Activated naive CD8-positive, alpha-beta T cell treated with anti-CD3 and anti-CD28 coated beads for 36 hours (primary cell): ENCODE results near the gene TRIO. TPM values are rescaled to one million over a fixed set of nuclear protein-coding genes. Genes with fewer than 3 reads are reported as not detected.

ENCODE experiments used
- DNase-seq: peaks from one replicate; pipeline ENCODE4 v3.0.0; 2021
- H3K27ac Mint-ChIP-seq: one replicate; pipeline ENCODE4 v1.8.0; 2022; ENCODE audit warnings: mild to moderate bottlenecking, moderate library complexity, mixed read lengths
- H3K27me3 Mint-ChIP-seq: one replicate; pipeline ENCODE4 v1.8.0; 2022; ENCODE audit warnings: mild to moderate bottlenecking, mixed read lengths
- H3K36me3 Mint-ChIP-seq: one replicate; pipeline ENCODE4 v1.8.0; 2021; ENCODE audit warnings: mild to moderate bottlenecking, mixed read lengths
- H3K4me1 Mint-ChIP-seq: one replicate; pipeline ENCODE4 v1.8.0; 2021; ENCODE audit warnings: mixed read lengths
- H3K4me3 Mint-ChIP-seq: one replicate; pipeline ENCODE4 v1.8.0; 2022; ENCODE audit warnings: mild to moderate bottlenecking, moderate library complexity, mixed read lengths
- H3K9me3 Mint-ChIP-seq: one replicate; pipeline ENCODE4 v1.8.0; 2022; ENCODE audit warnings: mixed read lengths
- total RNA-seq, 2 experiments: library from RNA; stranded (reverse); gene quantifications; one replicate each; pipeline ENCODE4 v1.2.3, GENCODE V29; 2021

Gene TRIO
- total RNA-seq, 2 experiments from 2014 or later = 7.4 to 9.8 TPM

GRCh38 chr5:14148890-14149671 is 5.9 kb downstream of the TRIO start:
- Mint-ChIP-seq H3K27ac (no peak overlapping the region), H3K36me3 (no peaks in the 10 kb centered on the region), H3K4me1 (peaks cover 6% of the 10 kb centered on the region), H3K4me3 (no peak overlapping the region), H3K27me3 (peaks cover 43% of the 10 kb centered on the region), H3K9me3 (no peaks in the 10 kb centered on the region)
- no peak for DNase-seq

DNA sequence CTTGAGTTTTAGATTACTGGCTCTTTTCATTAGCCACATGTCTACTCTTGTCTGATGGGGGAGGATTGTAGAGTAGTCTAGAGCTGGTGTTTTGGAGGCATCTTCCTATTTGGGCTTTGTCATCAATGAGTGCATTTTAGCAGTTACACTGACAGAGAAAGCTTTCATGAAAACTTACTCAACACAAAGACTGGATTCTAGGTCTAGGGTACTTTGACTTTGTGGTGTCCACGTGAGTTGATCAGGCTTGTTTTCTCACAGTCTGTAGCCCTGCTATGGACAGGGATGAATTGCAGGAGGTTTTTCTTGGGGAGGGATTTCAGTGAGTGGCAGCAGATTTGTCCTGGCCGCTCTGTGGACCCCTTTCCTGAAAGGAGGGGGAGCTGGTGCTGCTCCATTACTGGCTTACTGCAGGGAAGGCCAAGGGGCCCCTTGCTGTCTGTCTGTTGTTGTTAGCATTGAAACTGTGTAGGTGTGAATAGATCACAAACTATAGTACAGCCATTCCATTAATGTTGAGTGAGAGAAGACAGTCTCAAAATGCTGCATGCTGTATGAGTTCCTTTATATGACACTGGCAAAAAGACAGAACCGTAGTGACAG is 6.6 kb downstream of the TRIO start:
- DNase-seq = no peak
- Mint-ChIP-seq H3K27me3 (peaks cover 48% of the 10 kb centered on the region), H3K9me3 (no peaks in the 10 kb centered on the region), H3K4me1 (peaks cover 6% of the 10 kb centered on the region), H3K27ac (no peak overlapping the region), H3K36me3 (no peaks in the 10 kb centered on the region), H3K4me3 (no peak overlapping the region)

DNA sequence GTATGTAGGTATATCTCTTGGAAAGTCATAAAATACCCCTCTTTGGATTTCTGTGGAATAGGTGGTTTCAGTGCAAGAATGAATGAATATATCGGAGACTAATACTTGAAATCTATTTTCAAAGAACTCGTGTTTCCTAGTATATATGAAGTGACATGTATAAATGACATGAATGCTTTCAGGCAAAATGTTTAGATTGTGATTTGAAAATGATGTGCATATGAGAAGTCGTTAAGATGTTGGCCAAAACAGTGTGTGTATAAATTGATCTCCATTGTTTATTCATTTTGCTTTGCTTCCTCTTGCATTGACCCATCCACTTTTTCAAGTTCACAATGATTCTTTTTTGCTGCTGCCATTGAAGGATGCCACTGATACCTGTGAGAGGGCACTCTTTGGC is 8.3 kb downstream of the TRIO start:
- H3K36me3 Mint-ChIP-seq = no peaks in the 10 kb centered on the region
- H3K27ac Mint-ChIP-seq = no peak overlapping the region
- H3K4me3 Mint-ChIP-seq = no peak overlapping the region
- peaks cover 33% of the 10 kb centered on the region for H3K27me3 Mint-ChIP-seq
- H3K4me1 Mint-ChIP-seq = peaks cover 2% of the 10 kb centered on the region
- DNase-seq = no peak
- H3K9me3 Mint-ChIP-seq = no peaks in the 10 kb centered on the region

- peaks cover 26% of the 10 kb centered on the region for H3K27me3 Mint-ChIP-seq
- no peaks in the 10 kb centered on the region for H3K36me3 Mint-ChIP-seq
Measured at GRCh38 chr5:14153071-14153864, 10.1 kb downstream of the TRIO start.

GRCh38 chr5:14153932-14154731 is 11.0 kb downstream of the TRIO start:
- peaks cover 20% of the 10 kb centered on the region for H3K27me3 Mint-ChIP-seq

More at GRCh38 chr5:14153071-14153864, 10.1 kb downstream of the TRIO start:
- no peak overlapping the region for H3K27ac Mint-ChIP-seq
- DNase-seq = no peak
- no peak overlapping the region for H3K4me3 Mint-ChIP-seq
- H3K4me1 Mint-ChIP-seq = peaks cover 2% of the 10 kb centered on the region
- no peaks in the 10 kb centered on the region for H3K9me3 Mint-ChIP-seq

DNA sequence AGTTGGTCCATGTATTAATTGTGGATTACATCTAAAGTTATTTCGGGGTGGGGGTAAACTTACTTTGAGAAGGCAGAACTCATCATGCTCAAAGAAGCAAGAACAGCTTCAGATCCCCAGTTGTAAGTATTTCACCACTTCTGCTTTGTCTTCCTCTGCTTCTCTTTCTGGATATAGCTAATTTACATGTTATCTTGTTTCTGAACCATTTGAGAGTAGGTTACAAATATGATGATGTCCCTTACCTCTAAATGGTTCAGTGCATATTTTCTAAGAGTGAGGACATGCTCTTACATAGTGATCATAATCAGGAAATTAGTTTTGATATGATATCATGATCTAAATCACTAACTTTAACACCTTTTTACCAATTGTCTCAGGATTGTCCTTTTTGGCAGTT is 11.9 kb downstream of the TRIO start:
- no peaks in the 10 kb centered on the region for H3K9me3 Mint-ChIP-seq
- no peak for DNase-seq
- H3K36me3 Mint-ChIP-seq = no peaks in the 10 kb centered on the region

More at GRCh38 chr5:14153932-14154731, 11.0 kb downstream of the TRIO start:
- Mint-ChIP-seq H3K27ac (peak overlapping the region; percentile 31), H3K9me3 (no peaks in the 10 kb centered on the region), H3K4me3 (no peak overlapping the region), H3K36me3 (no peaks in the 10 kb centered on the region), H3K4me1 (peaks cover 2% of the 10 kb centered on the region)
- no peak for DNase-seq

DNA sequence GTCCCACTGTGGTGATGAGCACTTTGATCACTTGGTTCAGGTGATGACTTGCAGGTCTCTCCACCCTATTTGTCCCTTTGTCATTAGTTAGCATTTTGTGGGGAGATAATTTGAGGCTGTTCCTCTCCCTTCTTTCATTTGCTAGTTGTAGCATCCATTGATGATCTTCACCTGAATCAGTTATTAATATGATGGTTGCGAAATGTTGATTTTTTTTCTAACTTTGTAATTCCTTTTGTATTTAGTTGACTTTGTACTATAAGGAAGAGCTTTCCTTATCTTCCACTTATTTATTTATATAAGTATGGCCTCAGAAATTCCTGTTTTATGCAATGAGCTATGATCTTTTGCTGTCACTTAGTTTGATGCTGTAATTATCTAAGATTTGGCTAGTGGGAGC is 12.6 kb downstream of the TRIO start:
- Mint-ChIP-seq H3K27me3 (peaks cover 15% of the 10 kb centered on the region), H3K27ac (no peak overlapping the region), H3K4me1 (peaks cover 2% of the 10 kb centered on the region), H3K9me3 (no peaks in the 10 kb centered on the region), H3K36me3 (no peaks in the 10 kb centered on the region), H3K4me3 (no peak overlapping the region)
- DNase-seq = no peak

More for the DNA sequence above, 11.9 kb downstream of the TRIO start:
- Mint-ChIP-seq H3K4me3 (no peak overlapping the region), H3K27me3 (peaks cover 15% of the 10 kb centered on the region), H3K27ac (no peak overlapping the region), H3K4me1 (peaks cover 2% of the 10 kb centered on the region)

DNA sequence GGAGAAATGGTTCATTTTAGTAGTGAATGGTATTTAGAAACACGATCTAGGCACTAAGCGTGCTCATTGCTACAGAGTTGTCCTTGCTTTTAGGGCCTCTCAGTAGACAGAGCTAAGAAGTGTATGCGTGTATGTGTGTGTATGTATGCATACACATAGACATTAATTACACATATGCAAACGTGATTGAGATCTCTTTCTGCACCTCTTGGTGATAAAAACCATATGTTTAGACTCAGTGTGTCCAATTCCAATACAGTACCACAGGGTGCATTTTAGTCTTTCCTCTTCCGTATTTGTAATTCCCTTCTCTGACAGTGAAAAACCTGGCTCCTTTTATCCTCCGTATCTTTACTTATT is 13.1 kb downstream of the TRIO start:
- DNase-seq = no peak
- no peak overlapping the region for H3K27ac Mint-ChIP-seq
- H3K27me3 Mint-ChIP-seq = peaks cover 15% of the 10 kb centered on the region
- H3K4me1 Mint-ChIP-seq = peaks cover 2% of the 10 kb centered on the region
- H3K4me3 Mint-ChIP-seq = no peak overlapping the region
- no peaks in the 10 kb centered on the region for H3K9me3 Mint-ChIP-seq
- no peaks in the 10 kb centered on the region for H3K36me3 Mint-ChIP-seq

DNA sequence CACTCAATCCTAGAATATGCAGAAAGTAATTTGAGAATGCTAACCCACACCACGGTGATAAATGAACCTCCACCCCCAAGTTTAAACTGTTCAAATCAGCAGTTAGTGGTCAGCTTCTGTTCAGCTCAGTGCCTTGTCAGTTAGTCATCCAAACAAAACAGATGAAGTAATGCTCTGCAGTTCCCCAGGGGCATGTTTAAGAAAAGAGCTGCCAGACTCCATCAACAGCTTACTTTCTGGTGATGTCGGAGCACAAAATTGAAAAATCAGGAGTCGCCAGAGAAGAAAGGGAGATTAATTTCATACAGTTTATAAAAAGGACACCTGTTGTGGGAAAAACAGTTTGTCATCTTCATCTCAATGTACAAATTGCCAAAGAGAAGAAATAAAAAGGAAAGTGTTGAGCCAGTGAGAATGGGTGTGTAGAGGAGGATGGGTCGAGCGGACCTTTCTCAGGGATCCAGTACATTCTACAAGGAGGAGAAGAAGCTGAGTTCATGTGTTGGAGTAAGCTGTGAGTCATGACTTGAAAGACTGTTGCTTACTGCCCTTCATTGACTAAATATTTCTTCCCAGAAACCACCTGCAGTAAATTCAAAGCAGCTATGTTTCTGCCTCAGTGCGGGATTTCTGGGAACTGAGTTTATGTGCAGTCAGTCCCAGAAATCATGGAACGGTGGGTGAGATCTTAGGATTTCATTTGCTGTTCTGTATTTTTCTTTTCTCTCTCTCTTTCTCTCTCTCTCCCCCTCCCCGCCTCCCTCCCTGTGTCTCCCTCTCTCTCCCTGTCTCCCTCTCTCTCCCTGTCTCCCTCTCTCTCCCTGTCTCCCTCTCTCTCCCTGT is 13.7 kb downstream of the TRIO start:
- DNase-seq = no peak
- H3K27ac Mint-ChIP-seq = no peak overlapping the region
- H3K9me3 Mint-ChIP-seq = no peaks in the 10 kb centered on the region
- peaks cover 2% of the 10 kb centered on the region for H3K4me1 Mint-ChIP-seq
- H3K36me3 Mint-ChIP-seq = no peaks in the 10 kb centered on the region
- H3K4me3 Mint-ChIP-seq = no peak overlapping the region
- peaks cover 15% of the 10 kb centered on the region for H3K27me3 Mint-ChIP-seq

DNA sequence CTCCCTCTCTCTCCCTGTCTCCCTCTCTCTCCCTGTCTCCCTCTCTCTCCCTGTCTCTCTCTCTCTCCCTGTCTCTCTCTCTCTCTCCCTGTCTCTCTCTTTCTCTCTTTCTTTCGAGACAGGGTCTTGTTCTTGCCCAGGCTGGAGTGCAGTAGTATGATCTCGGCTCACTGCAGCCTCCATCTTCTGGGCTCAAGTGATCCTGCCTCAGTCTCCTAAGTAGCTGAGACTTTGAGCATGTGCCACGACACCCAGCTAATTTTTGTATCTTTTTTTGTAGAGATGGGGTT is 14.3 kb downstream of the TRIO start:
- H3K27me3 Mint-ChIP-seq = peaks cover 15% of the 10 kb centered on the region
- H3K27ac Mint-ChIP-seq = no peak overlapping the region
- H3K9me3 Mint-ChIP-seq = no peaks in the 10 kb centered on the region
- no peaks in the 10 kb centered on the region for H3K36me3 Mint-ChIP-seq
- no peak for DNase-seq
- H3K4me1 Mint-ChIP-seq = peaks cover 2% of the 10 kb centered on the region
- no peak overlapping the region for H3K4me3 Mint-ChIP-seq

DNA sequence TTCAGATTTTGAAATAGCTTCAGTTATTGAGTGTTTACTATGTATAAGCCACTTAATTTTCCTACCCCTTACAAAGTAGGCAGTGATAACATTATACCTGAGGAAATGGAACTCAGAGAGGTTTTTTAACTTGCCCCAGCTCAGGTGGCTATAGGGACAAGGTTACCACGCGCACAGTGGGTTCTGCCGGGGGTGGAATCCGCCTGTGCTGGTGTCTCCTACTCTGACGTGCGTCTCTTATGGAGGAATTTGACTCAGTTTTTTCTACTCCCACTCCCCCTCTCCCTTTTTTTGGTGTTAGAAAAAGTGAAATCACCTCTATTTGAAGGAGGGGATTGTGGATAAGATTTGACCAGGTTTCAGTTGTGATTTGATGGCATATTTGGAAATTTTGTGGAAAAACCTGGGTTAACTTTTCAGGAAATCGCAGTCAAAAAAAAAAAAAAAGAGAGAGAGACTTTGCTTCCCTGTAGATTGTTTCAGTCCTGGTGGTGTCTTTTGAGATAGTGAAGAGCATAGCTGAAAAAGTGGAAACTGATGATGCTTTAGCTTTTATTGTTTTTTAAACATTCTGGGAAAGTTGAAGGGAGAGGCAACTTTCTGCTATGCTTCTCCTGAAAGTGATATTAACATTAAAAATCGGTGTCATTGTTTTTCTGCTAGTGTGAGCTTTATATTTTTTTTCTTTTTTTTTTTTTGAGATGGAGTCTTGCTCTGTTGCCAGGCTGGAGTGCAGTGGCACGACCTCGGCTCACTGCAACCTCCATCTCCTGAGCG is 15.9 kb downstream of the TRIO start:
- Mint-ChIP-seq H3K9me3 (peaks cover 2% of the 10 kb centered on the region), H3K36me3 (no peaks in the 10 kb centered on the region)

DNA sequence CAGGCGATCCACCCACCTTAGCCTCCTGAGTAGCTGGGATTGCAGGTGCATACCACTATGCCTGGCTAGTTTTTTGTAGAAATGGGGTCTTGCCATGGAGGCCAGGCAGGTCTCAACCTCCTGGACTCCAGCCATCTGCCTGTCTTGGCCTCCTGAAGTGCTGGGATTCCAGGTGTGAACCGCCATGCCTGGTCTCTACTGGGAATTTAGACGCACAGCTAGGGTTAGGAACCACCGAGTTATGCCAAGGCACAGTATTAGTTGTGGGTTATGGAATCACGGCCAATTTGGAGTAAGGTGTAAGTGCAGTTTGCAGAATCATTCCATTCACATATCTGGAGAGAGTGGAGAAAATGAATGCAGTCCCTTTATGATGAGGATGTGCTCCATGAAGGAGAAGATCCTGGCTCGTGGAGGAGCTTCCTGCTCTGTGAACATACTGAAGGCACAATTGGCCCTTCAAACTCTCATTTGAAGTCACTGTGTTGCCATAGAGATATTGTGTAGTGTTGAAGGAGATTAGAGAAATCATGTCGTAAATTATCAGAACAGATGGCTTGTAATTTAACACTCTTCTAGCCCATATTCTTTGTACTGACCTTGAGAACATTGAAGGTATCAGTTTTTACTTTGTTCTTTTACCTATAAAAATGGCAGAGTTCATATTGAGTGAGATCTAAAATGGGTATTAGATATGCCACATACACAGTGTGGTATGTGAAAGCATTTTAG is 18.8 kb downstream of the TRIO start:
- Mint-ChIP-seq H3K4me3 (no peak overlapping the region), H3K27ac (no peak overlapping the region), H3K36me3 (no peaks in the 10 kb centered on the region), H3K4me1 (no peaks in the 10 kb centered on the region), H3K9me3 (peaks cover 4% of the 10 kb centered on the region), H3K27me3 (peaks cover 7% of the 10 kb centered on the region)
- DNase-seq = no peak

More for the DNA sequence above, 15.9 kb downstream of the TRIO start:
- H3K4me1 Mint-ChIP-seq = peaks cover under 1% of the 10 kb centered on the region
- peaks cover 12% of the 10 kb centered on the region for H3K27me3 Mint-ChIP-seq
- no peak overlapping the region for H3K4me3 Mint-ChIP-seq
- DNase-seq = no peak
- H3K27ac Mint-ChIP-seq = no peak overlapping the region
